ENCODE data around the gene SLFNL1. TPM values are rescaled to one million over a fixed set of nuclear protein-coding genes. Genes with fewer than 3 reads are reported as not detected.

Gene SLFNL1
- total RNA-seq, 2 experiments from 2014 or later, result 0.08 to 0.17 TPM

GRCh38 chr1:41051022-41051421 is 29.5 kb upstream of the SLFNL1 start:
- no peak overlapping the region for H3K4me3 Mint-ChIP-seq
- DNase-seq, result no peak
- peaks cover 73% of the 10 kb centered on the region for H3K36me3 Mint-ChIP-seq (ENCODE audit: low read depth)
- H3K27me3 Mint-ChIP-seq, result no peaks in the 10 kb centered on the region
- ChIA-PET CTCF (no interaction called here), POLR2A (no interaction called here)
- H3K27ac ChIP-seq (ENCODE audit: low read depth in 1 of 2, low read length in 2 of 2), result no peak overlapping the region
- H3K9me3 Mint-ChIP-seq, result no peaks in the 10 kb centered on the region
- H3K9me3 ChIP-seq (ENCODE audit: control insufficient read depth in 1 of 2, insufficient read depth in 1 of 2, low read length in 2 of 2), result no peaks in the 10 kb centered on the region
- no peaks in the 10 kb centered on the region for H3K27me3 ChIP-seq (ENCODE audit: control insufficient read depth in 1 of 2, insufficient read depth in 2 of 2, low read length in 2 of 2)
- no peak for ATAC-seq (ENCODE audit: poor library complexity)
- no peak overlapping the region for H3K4me3 ChIP-seq (ENCODE audit: low read length)
- H3K27ac Mint-ChIP-seq, result no peak overlapping the region
- H3K4me1 ChIP-seq (ENCODE audit: insufficient read depth, low read length), result no peaks in the 10 kb centered on the region
- intact Hi-C loops (cut with DNase I, micrococcal nuclease), result no loop called here
- peaks cover 31% of the 10 kb centered on the region for H3K36me3 ChIP-seq (ENCODE audit: insufficient read depth, low read length)
- H3K4me1 Mint-ChIP-seq (ENCODE audit: low read depth), result no peaks in the 10 kb centered on the region
- TF ChIP-seq CTCF (IDR thresholded peaks at IDR 0.05), result no peak

- H3K4me3 Mint-ChIP-seq, result no peak overlapping the region
- no peak for DNase-seq
- Histone ChIP-seq H3K27me3 (ENCODE audit: control insufficient read depth in 1 of 2, insufficient read depth in 2 of 2, low read length in 2 of 2) (no peaks in the 10 kb centered on the region), H3K36me3 (ENCODE audit: insufficient read depth, low read length) (peaks cover 43% of the 10 kb centered on the region), H3K4me1 (ENCODE audit: insufficient read depth, low read length) (no peaks in the 10 kb centered on the region), H3K27ac (ENCODE audit: low read depth in 1 of 2, low read length in 2 of 2) (no peak overlapping the region), H3K9me3 (ENCODE audit: control insufficient read depth in 1 of 2, insufficient read depth in 1 of 2, low read length in 2 of 2) (no peaks in the 10 kb centered on the region), H3K4me3 (ENCODE audit: low read length) (no peak overlapping the region)
- intact Hi-C loops (cut with DNase I, micrococcal nuclease), result no loop called here
- H3K27me3 Mint-ChIP-seq, result no peaks in the 10 kb centered on the region
- H3K36me3 Mint-ChIP-seq (ENCODE audit: low read depth), result peaks cover 75% of the 10 kb centered on the region
- no peak for TF ChIP-seq CTCF (IDR thresholded peaks at IDR 0.05)
- no peak overlapping the region for H3K27ac Mint-ChIP-seq
- ATAC-seq (ENCODE audit: poor library complexity), result no peak
- no peaks in the 10 kb centered on the region for H3K9me3 Mint-ChIP-seq
- ChIA-PET CTCF (no interaction called here), POLR2A (no interaction called here)
- no peaks in the 10 kb centered on the region for H3K4me1 Mint-ChIP-seq (ENCODE audit: low read depth)
Measured at GRCh38 chr1:41048540-41048939, 27.0 kb upstream of the SLFNL1 start.

GRCh38 chr1:41046347-41046775 is 24.8 kb upstream of the SLFNL1 start:
- CTCF ChIA-PET, result no interaction called here
- Mint-ChIP-seq H3K27me3 (no peaks in the 10 kb centered on the region), H3K4me3 (no peak overlapping the region), H3K36me3 (ENCODE audit: low read depth) (peaks cover 74% of the 10 kb centered on the region), H3K4me1 (ENCODE audit: low read depth) (no peaks in the 10 kb centered on the region), H3K9me3 (no peaks in the 10 kb centered on the region), H3K27ac (no peak overlapping the region)
- H3K27ac ChIP-seq (ENCODE audit: low read depth in 1 of 2, low read length in 2 of 2), result no peak overlapping the region
- ATAC-seq (ENCODE audit: poor library complexity) (no peak), DNase-seq (no peak)
- peaks cover 46% of the 10 kb centered on the region for H3K36me3 ChIP-seq (ENCODE audit: insufficient read depth, low read length)
- intact Hi-C loops (cut with DNase I, micrococcal nuclease), result no loop called here
- no peak for TF ChIP-seq CTCF (IDR thresholded peaks at IDR 0.05)
- no peaks in the 10 kb centered on the region for H3K4me1 ChIP-seq (ENCODE audit: insufficient read depth, low read length)
- no peak overlapping the region for H3K4me3 ChIP-seq (ENCODE audit: low read length)
- no peaks in the 10 kb centered on the region for H3K9me3 ChIP-seq (ENCODE audit: control insufficient read depth in 1 of 2, insufficient read depth in 1 of 2, low read length in 2 of 2)
- no peaks in the 10 kb centered on the region for H3K27me3 ChIP-seq (ENCODE audit: control insufficient read depth in 1 of 2, insufficient read depth in 2 of 2, low read length in 2 of 2)
- POLR2A ChIA-PET, result no interaction called here
